GM12801 (cell line): Measurements from ENCODE around the gene ACSS1.

ENCODE experiments used
- CTCF ChIP-seq: IDR thresholded peaks from one replicate; pipeline ENCODE4 v1.5.1; 2011; ENCODE audit warnings: control low read depth; ENCODE audit not compliant: insufficient read length; ENCODE audit errors: extremely low read depth

ACSS1 gene

GRCh38 chr20:25037288-25038102 is 20.4 kb downstream of the ACSS1 start:
- no peak for TF ChIP-seq CTCF

- no peak for TF ChIP-seq CTCF
Observed at GRCh38 chr20:25036331-25036936, 21.5 kb downstream of the ACSS1 start.

GRCh38 chr20:25035921-25036320 is 22.0 kb downstream of the ACSS1 start:
- no peak for TF ChIP-seq CTCF

GRCh38 chr20:25033924-25034300 is 24.0 kb downstream of the ACSS1 start:
- TF ChIP-seq CTCF: no peak

GRCh38 chr20:25033265-25033923 is 24.5 kb downstream of the ACSS1 start:
- TF ChIP-seq CTCF: no peak

GRCh38 chr20:25032478-25033264 is 25.3 kb downstream of the ACSS1 start:
- no peak for TF ChIP-seq CTCF

DNA sequence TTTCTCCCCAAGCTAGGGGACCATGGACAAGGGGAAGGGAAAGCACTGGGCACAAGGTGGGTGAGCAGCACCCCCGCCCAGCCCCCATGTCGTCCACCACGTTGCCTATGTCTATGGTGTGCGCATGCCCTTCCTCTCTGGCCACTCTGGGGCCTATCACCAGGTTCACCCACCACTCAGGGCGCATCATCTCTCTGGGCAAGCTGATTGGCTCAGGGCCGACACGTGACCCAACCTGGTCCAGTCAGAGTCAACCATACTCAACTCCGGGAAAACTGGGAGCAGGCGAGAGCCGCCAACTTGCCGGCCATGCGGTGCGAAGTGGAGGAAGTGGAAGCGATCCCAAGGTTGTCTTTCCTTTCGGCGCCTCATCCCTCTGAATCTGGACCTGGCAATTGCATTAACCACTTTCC is 25.9 kb downstream of the ACSS1 start:
- TF ChIP-seq CTCF: no peak
